Measurements from ENCODE around the gene PLEKHA8. TPM values are rescaled to one million over a fixed set of nuclear protein-coding genes. Genes with fewer than 3 reads are reported as not detected.

Gene PLEKHA8
- total and polyA plus RNA-seq, 3 experiments from 2014 or later = 3.7 to 10.0 (median 9.0) TPM

DNA sequence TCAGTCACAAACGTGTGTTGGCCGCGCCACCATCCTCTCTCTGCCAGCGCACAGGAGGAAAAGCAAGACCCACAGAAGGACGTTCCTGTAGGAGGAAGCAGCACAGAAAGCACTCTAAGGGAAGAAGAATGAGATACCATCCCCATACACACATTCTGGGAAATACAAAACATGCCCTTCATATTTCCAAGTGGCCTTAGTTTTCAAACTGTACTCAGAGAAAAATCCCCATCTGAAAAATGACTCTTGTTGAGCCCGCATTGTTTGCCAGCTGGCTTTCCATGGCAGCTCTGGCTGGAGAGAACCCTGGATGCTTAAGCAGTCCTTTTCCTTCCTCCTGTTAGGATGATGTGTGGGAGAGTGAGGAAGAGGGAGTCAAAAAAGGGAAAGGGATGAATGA, 139.7 kb downstream of the PLEKHA8 start:
- no peaks in the 10 kb centered on the region for H3K9me3 Mint-ChIP-seq
- no peaks in the 10 kb centered on the region for H3K9me3 ChIP-seq (ENCODE audit: low read length)
- no peaks in the 10 kb centered on the region for H3K27me3 ChIP-seq (ENCODE audit: insufficient read depth, low read length, poor library complexity, severe bottlenecking)
- H3K36me3 ChIP-seq (ENCODE audit: insufficient read depth, low read length) = no peaks in the 10 kb centered on the region
- H3K4me3 Mint-ChIP-seq = no peak overlapping the region
- peaks cover 10 to 19% (median 13%) of the 10 kb centered on the region in 3 donors for H3K4me1 Mint-ChIP-seq
- ChIA-PET CTCF (interaction anchor here (0.9 kb wide), 1 partner anchor 28 kb away, joined by 3 read pairs; no protein-coding TSS in a partner anchor), POLR2A (no interaction called here)
- H3K27ac Mint-ChIP-seq = no peak overlapping the region
- no peak overlapping the region for H3K27ac ChIP-seq (ENCODE audit: low read depth, low read length)
- peaks cover 0 to 4% (median 1%) of the 10 kb centered on the region in 3 donors for H3K36me3 Mint-ChIP-seq
- H3K4me1 ChIP-seq (ENCODE audit: insufficient read depth, low read length) = peaks cover 15% of the 10 kb centered on the region
- no peak for DNase-seq
- H3K27me3 Mint-ChIP-seq = peaks cover 0 to 2% of the 10 kb centered on the region in 2 donors
- H3K4me3 ChIP-seq (ENCODE audit: low read length) = no peak overlapping the region

DNA sequence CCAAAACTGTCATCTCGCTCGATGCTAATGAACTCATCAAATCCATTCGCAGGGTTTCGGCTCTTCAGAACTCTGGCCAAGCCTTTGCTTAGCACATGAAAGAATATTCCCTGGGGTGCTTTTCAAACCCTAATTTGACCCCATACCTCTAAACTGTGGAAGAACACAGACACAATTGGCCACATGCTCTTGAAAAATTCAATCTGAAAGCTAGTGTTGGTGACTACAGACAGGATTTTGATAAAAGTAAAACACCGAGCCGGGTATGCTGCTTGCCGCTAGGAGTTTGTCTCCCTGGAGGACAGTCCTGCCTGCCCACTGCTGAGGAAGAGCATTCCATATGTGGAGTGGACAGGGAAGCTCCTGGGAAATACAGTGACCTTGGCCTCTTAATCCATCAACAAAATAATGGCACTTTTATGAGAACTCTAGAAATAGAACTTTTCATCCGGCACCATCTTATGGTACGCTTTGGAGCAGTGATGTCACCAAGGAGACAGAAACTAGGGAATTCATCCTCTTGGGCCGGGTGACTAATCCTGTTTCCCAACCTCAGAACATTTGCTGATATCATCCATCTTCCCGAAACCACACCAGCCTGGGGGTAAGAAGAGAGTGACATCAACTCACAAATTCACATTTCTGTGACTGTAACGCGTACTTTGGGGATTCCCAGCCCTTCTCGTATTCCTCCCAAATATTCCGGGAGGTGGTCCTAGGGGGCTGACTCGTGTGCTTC, 140.8 kb downstream of the PLEKHA8 start:
- CTCF ChIA-PET = interaction anchor here (0.9 kb wide), 1 partner anchor 27 kb away, joined by 3 read pairs; no protein-coding TSS in a partner anchor
- no peak overlapping the region for H3K4me3 ChIP-seq (ENCODE audit: low read length)
- peaks cover 0 to 8% (median 2%) of the 10 kb centered on the region in 3 donors for H3K4me1 Mint-ChIP-seq

DNA sequence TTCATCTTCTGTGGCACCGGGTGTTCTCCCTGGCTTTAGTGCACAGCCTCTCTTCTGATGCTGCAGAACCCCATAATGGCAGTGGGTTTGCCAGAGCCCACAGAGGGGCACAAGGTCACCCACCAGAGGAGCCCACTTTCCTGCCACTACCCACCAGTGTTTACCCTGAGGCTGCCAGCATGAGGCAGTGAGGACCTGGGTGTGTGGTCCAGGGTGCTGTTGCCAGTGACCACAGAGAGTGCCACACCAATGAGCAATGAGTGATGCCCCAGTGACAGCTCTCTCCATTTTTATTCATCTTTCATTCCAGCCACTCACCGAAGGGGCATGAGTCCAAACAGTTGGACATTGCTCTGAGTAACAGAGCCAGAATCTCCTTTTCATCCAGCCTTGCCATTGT, 141.4 kb downstream of the PLEKHA8 start:
- no peak overlapping the region for H3K4me3 ChIP-seq (ENCODE audit: low read length)
- Mint-ChIP-seq H3K27ac (no peak overlapping the region), H3K4me3 (no peak overlapping the region), H3K9me3 (no peaks in the 10 kb centered on the region), H3K36me3 (peaks cover 0 to 4% (median 1%) of the 10 kb centered on the region in 3 donors), H3K27me3 (peaks cover 0 to 3% of the 10 kb centered on the region in 2 donors), H3K4me1 (peaks cover 0 to 2% (median 0%) of the 10 kb centered on the region in 3 donors)
- H3K9me3 ChIP-seq (ENCODE audit: low read length) = no peaks in the 10 kb centered on the region
- no peaks in the 10 kb centered on the region for H3K27me3 ChIP-seq (ENCODE audit: insufficient read depth, low read length, poor library complexity, severe bottlenecking)
- CTCF ChIA-PET = no interaction called here
- H3K4me1 ChIP-seq (ENCODE audit: insufficient read depth, low read length) = no peaks in the 10 kb centered on the region
- DNase-seq = no peak
- H3K27ac ChIP-seq (ENCODE audit: low read depth, low read length) = no peak overlapping the region
- POLR2A ChIA-PET = no interaction called here
- no peaks in the 10 kb centered on the region for H3K36me3 ChIP-seq (ENCODE audit: insufficient read depth, low read length)

More for the DNA sequence above, 140.8 kb downstream of the PLEKHA8 start:
- Mint-ChIP-seq H3K36me3 (peaks cover 0 to 4% (median 1%) of the 10 kb centered on the region in 3 donors), H3K27me3 (peaks cover 0 to 2% of the 10 kb centered on the region in 2 donors), H3K4me3 (no peak overlapping the region), H3K27ac (no peak overlapping the region), H3K9me3 (no peaks in the 10 kb centered on the region)
- Histone ChIP-seq H3K27me3 (ENCODE audit: insufficient read depth, low read length, poor library complexity, severe bottlenecking) (no peaks in the 10 kb centered on the region), H3K27ac (ENCODE audit: low read depth, low read length) (no peak overlapping the region), H3K4me1 (ENCODE audit: insufficient read depth, low read length) (peaks cover 4% of the 10 kb centered on the region), H3K9me3 (ENCODE audit: low read length) (no peaks in the 10 kb centered on the region), H3K36me3 (ENCODE audit: insufficient read depth, low read length) (no peaks in the 10 kb centered on the region)
- POLR2A ChIA-PET = no interaction called here
- no peak for DNase-seq

DNA sequence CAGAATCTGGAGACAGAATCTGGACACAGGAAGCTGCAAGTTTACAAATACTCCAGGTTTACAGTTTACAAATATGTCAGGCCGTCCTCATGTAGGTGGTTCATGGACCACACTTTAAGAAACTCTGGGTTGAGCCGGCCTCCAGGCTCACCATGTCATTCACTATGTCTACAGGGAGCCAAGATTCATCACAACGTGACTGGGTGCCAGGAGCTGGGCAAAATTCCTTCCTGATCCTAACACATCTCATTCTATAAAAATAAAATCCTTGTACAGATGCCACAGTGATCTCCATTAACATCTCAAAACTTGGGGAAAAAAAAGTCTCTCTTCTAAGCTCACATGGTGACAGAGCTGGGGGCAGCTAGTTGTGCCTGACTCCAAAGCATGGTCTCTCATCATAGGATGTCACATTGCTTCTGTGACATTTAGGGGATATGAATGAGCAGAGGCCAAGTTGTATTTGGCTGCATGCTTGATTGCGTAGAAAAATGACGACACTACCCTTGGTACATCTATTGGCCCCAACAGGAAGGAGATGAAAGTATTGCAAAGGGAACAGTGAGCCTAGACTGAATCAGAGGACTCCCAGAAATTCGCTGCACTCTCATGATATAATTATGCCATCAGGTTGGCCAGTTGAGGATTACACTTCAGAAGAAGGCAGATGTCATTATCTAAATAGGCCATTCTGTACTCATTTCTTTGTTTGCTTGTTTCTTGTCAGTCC, 142.4 kb downstream of the PLEKHA8 start:
- Mint-ChIP-seq H3K36me3 (peaks cover 0 to 4% (median 1%) of the 10 kb centered on the region in 3 donors), H3K4me3 (no peak overlapping the region), H3K9me3 (no peaks in the 10 kb centered on the region), H3K27me3 (peaks cover 0 to 5% of the 10 kb centered on the region in 2 donors), H3K4me1 (no peaks in the 10 kb centered on the region), H3K27ac (no peak overlapping the region)
- ChIA-PET POLR2A (no interaction called here), CTCF (no interaction called here)
- Histone ChIP-seq H3K4me1 (ENCODE audit: insufficient read depth, low read length) (no peaks in the 10 kb centered on the region), H3K27me3 (ENCODE audit: insufficient read depth, low read length, poor library complexity, severe bottlenecking) (no peaks in the 10 kb centered on the region), H3K36me3 (ENCODE audit: insufficient read depth, low read length) (no peaks in the 10 kb centered on the region), H3K27ac (ENCODE audit: low read depth, low read length) (no peak overlapping the region), H3K4me3 (ENCODE audit: low read length) (no peak overlapping the region), H3K9me3 (ENCODE audit: low read length) (no peaks in the 10 kb centered on the region)
- no peak for DNase-seq

DNA sequence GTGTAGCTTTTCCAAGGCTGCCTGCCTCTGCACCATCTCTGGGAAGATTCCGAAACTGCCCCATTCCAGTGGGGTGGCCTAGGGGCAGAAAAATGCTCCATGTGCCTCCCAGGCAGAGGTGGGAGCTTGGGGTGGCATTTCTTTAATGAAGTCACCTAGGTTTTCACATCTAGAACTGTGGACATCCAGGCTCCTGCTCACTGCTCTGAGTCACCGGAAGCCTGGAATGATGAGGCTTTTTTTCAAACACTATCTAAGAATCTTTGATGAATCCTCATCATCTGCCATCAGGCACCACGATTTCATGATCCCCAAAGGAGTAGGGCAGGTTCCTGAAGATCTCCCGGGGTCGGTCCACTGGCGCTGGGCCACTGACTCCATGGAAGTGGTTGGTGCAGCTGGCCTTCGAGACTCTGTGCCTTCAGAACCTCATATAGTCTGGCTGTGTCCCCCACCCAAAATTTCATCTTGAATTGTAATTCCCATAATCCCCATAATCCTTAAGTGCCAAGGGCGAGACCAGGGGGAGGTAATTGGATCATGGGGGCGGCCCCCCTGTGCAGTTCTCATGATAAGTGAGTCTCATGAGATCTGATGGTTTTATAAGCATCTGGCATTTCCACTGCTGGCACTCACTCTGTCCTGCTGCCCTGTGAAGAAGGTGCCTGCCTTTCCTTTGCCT, 143.7 kb downstream of the PLEKHA8 start:
- Mint-ChIP-seq H3K27me3 (peaks cover 0 to 5% of the 10 kb centered on the region in 2 donors), H3K9me3 (no peaks in the 10 kb centered on the region), H3K4me3 (no peak overlapping the region), H3K27ac (no peak overlapping the region), H3K36me3 (peaks cover 0 to 4% (median 1%) of the 10 kb centered on the region in 3 donors), H3K4me1 (peaks cover 2 to 4% (median 3%) of the 10 kb centered on the region in 3 donors)
- Histone ChIP-seq H3K4me1 (ENCODE audit: insufficient read depth, low read length) (no peaks in the 10 kb centered on the region), H3K27me3 (ENCODE audit: insufficient read depth, low read length, poor library complexity, severe bottlenecking) (no peaks in the 10 kb centered on the region), H3K27ac (ENCODE audit: low read depth, low read length) (no peak overlapping the region), H3K36me3 (ENCODE audit: insufficient read depth, low read length) (no peaks in the 10 kb centered on the region), H3K4me3 (ENCODE audit: low read length) (no peak overlapping the region), H3K9me3 (ENCODE audit: low read length) (no peaks in the 10 kb centered on the region)
- CTCF ChIA-PET = no interaction called here
- POLR2A ChIA-PET = no interaction called here
- no peak for DNase-seq

DNA sequence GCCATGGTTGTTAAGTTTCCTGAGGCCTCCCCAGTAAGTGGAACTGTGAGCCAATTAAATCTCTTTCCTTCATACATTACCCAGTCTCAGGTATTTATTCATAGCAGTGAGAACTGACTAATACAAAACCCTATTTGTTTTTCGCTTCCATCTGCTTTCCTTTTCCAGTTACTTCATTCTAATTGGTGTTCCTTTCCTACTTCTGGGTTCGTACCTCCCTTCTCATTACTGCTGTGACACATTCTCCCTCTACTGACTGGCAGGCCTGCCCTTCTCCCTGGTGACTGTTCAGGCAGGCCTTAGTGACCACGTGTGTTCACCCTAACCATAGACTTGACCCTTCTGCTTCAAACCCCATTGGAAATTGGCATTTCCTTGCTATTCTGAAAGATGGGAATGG, 144.2 kb downstream of the PLEKHA8 start:
- Histone ChIP-seq H3K4me3 (ENCODE audit: low read length) (no peak overlapping the region), H3K36me3 (ENCODE audit: insufficient read depth, low read length) (no peaks in the 10 kb centered on the region), H3K27ac (ENCODE audit: low read depth, low read length) (no peak overlapping the region), H3K27me3 (ENCODE audit: insufficient read depth, low read length, poor library complexity, severe bottlenecking) (no peaks in the 10 kb centered on the region), H3K9me3 (ENCODE audit: low read length) (no peaks in the 10 kb centered on the region), H3K4me1 (ENCODE audit: insufficient read depth, low read length) (no peaks in the 10 kb centered on the region)
- Mint-ChIP-seq H3K4me1 (peaks cover 2 to 6% (median 5%) of the 10 kb centered on the region in 3 donors), H3K4me3 (no peak overlapping the region), H3K36me3 (peaks cover 0 to 4% (median 1%) of the 10 kb centered on the region in 3 donors), H3K27me3 (peaks cover 0 to 5% of the 10 kb centered on the region in 2 donors), H3K9me3 (no peaks in the 10 kb centered on the region), H3K27ac (peak overlapping the region in 1 of 8 donors; percentile 43)
- ChIA-PET CTCF (interaction anchor here (1.4 kb wide), 1 partner anchor 8 kb away, joined by 4 read pairs; no protein-coding TSS in a partner anchor), POLR2A (no interaction called here)
- no peak for DNase-seq

DNA sequence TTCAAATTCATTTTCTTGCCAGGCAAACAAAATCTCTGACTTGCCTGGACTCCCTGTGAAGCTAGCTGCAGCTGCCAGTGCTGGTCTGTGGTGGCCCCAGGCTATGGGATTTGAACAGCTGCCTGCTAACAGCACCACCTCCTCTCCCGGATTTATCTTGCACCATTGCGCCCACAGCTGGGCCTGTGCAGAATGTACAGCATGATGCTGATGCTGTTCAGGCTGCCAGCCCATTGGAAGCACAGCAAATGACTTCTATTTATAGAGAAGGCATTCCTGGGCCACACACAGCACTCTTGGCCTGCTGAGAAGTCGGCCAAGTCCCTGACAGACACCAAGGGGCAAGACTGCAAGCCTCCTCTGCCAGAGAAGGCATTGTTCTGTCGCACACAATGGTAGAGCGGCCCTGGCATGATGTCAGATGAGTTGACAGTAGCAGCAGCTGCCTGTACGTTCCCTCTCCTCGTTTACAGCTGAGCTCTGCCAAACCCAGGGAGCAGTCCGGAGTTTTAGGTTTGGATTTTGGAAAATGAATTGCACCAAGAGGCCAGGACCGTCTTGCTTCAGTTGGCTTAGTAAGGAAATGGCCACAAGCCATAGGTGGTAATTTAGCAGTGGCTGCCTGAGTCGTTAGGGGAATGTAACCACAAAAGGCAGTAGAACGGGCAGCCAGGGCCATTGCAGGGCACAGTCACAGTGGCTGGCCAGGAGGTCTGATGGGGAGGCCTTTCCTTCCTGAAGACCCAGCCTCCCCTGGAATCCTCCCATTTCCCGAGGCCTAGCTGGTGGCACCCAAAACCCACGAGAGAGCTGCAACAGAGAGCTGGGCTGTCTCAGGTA, 145.1 kb downstream of the PLEKHA8 start:
- Histone ChIP-seq H3K27me3 (ENCODE audit: insufficient read depth, low read length, poor library complexity, severe bottlenecking) (no peaks in the 10 kb centered on the region), H3K27ac (ENCODE audit: low read depth, low read length) (no peak overlapping the region), H3K4me1 (ENCODE audit: insufficient read depth, low read length) (no peaks in the 10 kb centered on the region), H3K4me3 (ENCODE audit: low read length) (no peak overlapping the region), H3K36me3 (ENCODE audit: insufficient read depth, low read length) (no peaks in the 10 kb centered on the region), H3K9me3 (ENCODE audit: low read length) (no peaks in the 10 kb centered on the region)
- Mint-ChIP-seq H3K9me3 (no peaks in the 10 kb centered on the region), H3K27me3 (peaks cover 0 to 5% of the 10 kb centered on the region in 2 donors), H3K4me1 (peaks cover 5 to 8% (median 6%) of the 10 kb centered on the region in 3 donors), H3K4me3 (no peak overlapping the region), H3K36me3 (peaks cover 0 to 1% (median 0%) of the 10 kb centered on the region in 3 donors), H3K27ac (no peak overlapping the region)
- DNase-seq = no peak
- ChIA-PET CTCF (interaction anchor here (0.7 to 1.4 kb wide), 2 partner anchors 8 to 19 kb away, joined by 3 to 4 read pairs; no protein-coding TSS in a partner anchor), POLR2A (no interaction called here)

Measured in CD8-positive, alpha-beta memory T cell (primary cell).